Measurements from ENCODE around the gene MATCAP1. TPM values are rescaled to one million over a fixed set of nuclear protein-coding genes. Genes with fewer than 3 reads are reported as not detected.
A peak's percentile ranks its signal among the peaks of the same experiment; 100 is the strongest.

Gene MATCAP1
- total RNA-seq, 5 donors from 2014 or later (not counting 1 experiment from before 2014, with no cell fraction given): 11.3 to 16.5 (median 14.8) TPM

DNA sequence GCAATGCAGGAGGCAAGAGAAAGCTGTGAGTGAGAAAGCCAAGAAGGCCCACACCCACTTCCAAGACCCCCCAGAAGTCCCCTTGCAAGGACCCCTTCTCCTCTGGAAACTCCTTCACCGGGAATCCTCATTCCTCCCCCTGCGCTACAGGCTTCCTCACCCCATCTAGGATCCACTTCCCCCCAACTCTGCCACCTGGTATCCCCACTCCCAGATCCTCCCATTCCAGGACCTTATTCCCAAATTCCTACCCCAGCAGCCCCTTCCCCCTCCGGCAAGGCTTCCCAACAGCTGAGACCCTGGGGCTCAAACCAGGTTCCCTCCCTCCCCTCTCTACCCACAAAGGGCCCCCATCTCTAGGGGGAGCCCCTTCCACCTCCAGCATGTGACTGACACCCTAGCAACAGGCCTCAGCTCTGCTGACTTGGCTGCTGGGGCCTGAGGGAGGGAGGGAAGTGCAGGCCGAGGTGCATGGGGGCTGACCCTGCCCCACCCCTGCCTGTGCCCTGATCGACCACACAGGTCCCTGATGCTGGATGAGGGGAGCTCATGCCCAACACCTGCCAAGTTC, 17.1 kb downstream of the MATCAP1 start:
- ChIA-PET CTCF (interaction anchor here in 1 of 2 donors (0.6 kb wide), 1 partner anchor 50 kb away, joined by 4 read pairs; no protein-coding TSS in a partner anchor), POLR2A (no interaction called here)
- 91% methylated on average over 2 of the region's 5 CpGs for WGBS (ENCODE audit: insufficient coverage)
- H3K4me3 ChIP-seq (ENCODE audit: control insufficient read depth in 1 of 2, extremely low read depth in 1 of 2, low read length in 1 of 2): no peak overlapping the region
- Mint-ChIP-seq H3K9me3 (no peaks in the 10 kb centered on the region), H3K4me1 (peaks cover 19 to 53% (median 26%) of the 10 kb centered on the region in 3 donors), H3K4me3 (peak overlapping the region in 1 of 3 donors; percentile 31), H3K27ac (no peak overlapping the region), H3K27me3 (peaks cover 48 to 71% of the 10 kb centered on the region in 2 donors), H3K36me3 (no peaks in the 10 kb centered on the region)
- peaks cover 15 to 64% of the 10 kb centered on the region in 2 experiments for H3K4me1 ChIP-seq (ENCODE audit: control insufficient read depth in 1 of 2, extremely low read depth in 1 of 2, insufficient read depth in 2 of 2, low read length in 2 of 2)
- H3K36me3 ChIP-seq (ENCODE audit: control insufficient read depth in 2 of 2, extremely low read depth in 1 of 2, insufficient read depth in 1 of 2, low read length in 1 of 2): no peaks in the 10 kb centered on the region
- no peak overlapping the region for H3K27ac ChIP-seq (ENCODE audit: low read length)
- ATAC-seq (replicated peaks in 1 of 4) (no peak), DNase-seq (no peak)
- H3K9me3 ChIP-seq: no peaks in the 10 kb centered on the region
- H3K27me3 ChIP-seq (replicated peaks in 1 of 2; ENCODE audit: control insufficient read depth in 2 of 2, extremely low read depth in 1 of 2, insufficient read depth in 2 of 2, low read length in 1 of 2): peaks cover 14 to 95% of the 10 kb centered on the region in 2 experiments

DNA sequence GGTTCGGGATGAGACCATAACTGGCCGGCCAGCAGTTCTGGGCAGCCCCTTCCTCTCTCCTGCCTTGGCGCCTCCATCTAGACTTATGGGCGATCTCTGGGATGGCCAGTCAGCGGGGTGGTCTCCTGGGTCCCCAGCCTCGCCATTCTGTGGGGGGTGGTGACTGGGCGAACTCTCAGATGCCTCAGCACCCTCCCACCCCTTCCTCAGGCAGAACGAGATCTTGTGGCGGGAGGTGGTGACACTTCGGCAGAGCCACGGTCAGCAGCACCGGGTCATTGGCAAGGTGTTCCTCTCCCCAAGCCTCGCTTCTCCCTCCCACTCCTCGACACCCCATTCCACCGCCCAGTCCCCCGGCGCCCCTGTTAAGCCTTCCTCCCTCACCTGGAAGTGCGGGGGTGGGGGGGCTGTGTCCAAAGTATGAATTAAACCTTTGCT, 17.6 kb downstream of the MATCAP1 start:
- peaks cover 43 to 66% of the 10 kb centered on the region in 2 donors for H3K27me3 Mint-ChIP-seq
- Histone ChIP-seq H3K4me1 (ENCODE audit: control insufficient read depth in 1 of 2, extremely low read depth in 1 of 2, insufficient read depth in 2 of 2, low read length in 2 of 2) (peaks cover 17 to 70% of the 10 kb centered on the region in 2 experiments), H3K4me3 (ENCODE audit: control insufficient read depth in 1 of 2, extremely low read depth in 1 of 2, low read length in 1 of 2) (no peak overlapping the region), H3K27ac (ENCODE audit: low read length) (no peak overlapping the region), H3K36me3 (ENCODE audit: control insufficient read depth in 2 of 2, extremely low read depth in 1 of 2, insufficient read depth in 1 of 2, low read length in 1 of 2) (no peaks in the 10 kb centered on the region), H3K27me3 (replicated peaks in 1 of 2; ENCODE audit: control insufficient read depth in 2 of 2, extremely low read depth in 1 of 2, insufficient read depth in 2 of 2, low read length in 1 of 2) (peaks cover 11 to 95% of the 10 kb centered on the region in 2 experiments), H3K9me3 (no peaks in the 10 kb centered on the region)
- H3K36me3 Mint-ChIP-seq: no peaks in the 10 kb centered on the region
- H3K9me3 Mint-ChIP-seq: no peaks in the 10 kb centered on the region
- peaks cover 19 to 51% (median 29%) of the 10 kb centered on the region in 3 donors for H3K4me1 Mint-ChIP-seq
- ChIA-PET CTCF (no interaction called here), POLR2A (no interaction called here)
- ATAC-seq (replicated peaks in 1 of 4) (no peak), DNase-seq (no peak)
- 8% methylated on average over 2 of the region's 18 CpGs for WGBS (ENCODE audit: insufficient coverage)
- peak overlapping the region in 1 of 3 donors; percentile 31 for H3K4me3 Mint-ChIP-seq
- H3K27ac Mint-ChIP-seq: no peak overlapping the region

DNA sequence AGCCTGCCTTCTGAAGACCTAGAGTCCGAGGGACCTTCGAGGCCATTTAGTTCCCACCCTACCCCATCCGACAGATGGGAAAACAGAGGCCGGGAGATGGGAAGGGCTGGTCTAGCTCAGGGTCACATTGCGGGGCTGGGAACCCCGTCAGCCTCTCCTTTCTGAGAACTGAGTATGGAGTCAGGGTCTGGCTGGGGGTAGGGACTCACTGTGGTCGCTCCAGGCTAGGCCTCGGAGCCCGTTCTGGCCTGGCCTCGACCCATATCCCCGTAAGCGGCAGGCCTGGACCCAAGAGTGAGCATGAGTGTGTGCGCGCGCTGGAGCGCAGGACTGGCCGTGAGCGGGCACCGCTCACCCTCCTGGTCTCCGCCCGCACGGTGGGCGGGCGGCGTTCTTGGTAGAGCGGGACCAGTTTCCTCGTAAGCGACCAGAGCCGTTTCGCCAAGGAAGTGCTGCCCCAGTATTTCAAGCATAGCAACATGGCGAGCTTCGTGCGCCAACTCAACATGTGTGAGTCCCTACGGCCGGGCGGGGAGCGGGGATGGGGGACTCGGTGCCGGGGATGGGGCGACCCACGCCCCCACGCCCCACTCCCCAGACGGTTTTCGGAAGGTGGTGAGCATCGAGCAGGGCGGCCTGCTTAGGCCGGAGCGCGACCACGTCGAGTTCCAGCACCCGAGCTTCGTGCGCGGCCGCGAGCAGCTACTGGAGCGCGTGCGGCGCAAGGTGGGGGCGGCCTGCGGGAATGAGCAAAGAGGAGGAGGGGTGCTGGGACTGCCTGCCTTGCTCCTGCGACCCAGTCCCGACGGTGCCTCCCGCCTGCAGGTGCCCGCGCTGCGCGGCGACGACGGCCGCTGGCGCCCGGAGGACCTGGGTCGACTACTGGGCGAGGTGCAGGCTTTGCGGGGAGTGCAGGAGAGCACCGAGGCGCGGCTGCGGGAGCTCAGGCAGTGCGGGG, 18.4 kb downstream of the MATCAP1 start:
- no peak overlapping the region for H3K27ac ChIP-seq (ENCODE audit: low read length)
- peaks cover 15 to 71% of the 10 kb centered on the region in 2 experiments for H3K4me1 ChIP-seq (ENCODE audit: control insufficient read depth in 1 of 2, extremely low read depth in 1 of 2, insufficient read depth in 2 of 2, low read length in 2 of 2)
- H3K27me3 Mint-ChIP-seq: peaks cover 40 to 64% of the 10 kb centered on the region in 2 donors
- peaks cover 8 to 95% of the 10 kb centered on the region in 2 experiments for H3K27me3 ChIP-seq (replicated peaks in 1 of 2; ENCODE audit: control insufficient read depth in 2 of 2, extremely low read depth in 1 of 2, insufficient read depth in 2 of 2, low read length in 1 of 2)
- peak overlapping the region in 2 of 3 donors; percentile 17 to 60 for H3K4me3 Mint-ChIP-seq
- H3K4me3 ChIP-seq (ENCODE audit: control insufficient read depth in 1 of 2, extremely low read depth in 1 of 2, low read length in 1 of 2): peak overlapping the region in 1 of 2 donors; percentile 44
- no peak for DNase-seq
- no peak overlapping the region for H3K27ac Mint-ChIP-seq
- WGBS (ENCODE audit: insufficient coverage): 9% methylated on average over 67 of the region's 85 CpGs
- H3K9me3 ChIP-seq: no peaks in the 10 kb centered on the region
- H3K36me3 ChIP-seq (ENCODE audit: control insufficient read depth in 2 of 2, extremely low read depth in 1 of 2, insufficient read depth in 1 of 2, low read length in 1 of 2): no peaks in the 10 kb centered on the region
- ChIA-PET POLR2A (no interaction called here), CTCF (interaction anchor here in 1 of 2 donors (0.6 kb wide), 2 partner anchors 13 to 29 kb away, joined by 4 to 7 read pairs; no protein-coding TSS in a partner anchor)
- H3K36me3 Mint-ChIP-seq: no peaks in the 10 kb centered on the region
- no peaks in the 10 kb centered on the region for H3K9me3 Mint-ChIP-seq
- peaks cover 22 to 50% (median 35%) of the 10 kb centered on the region in 3 donors for H3K4me1 Mint-ChIP-seq
- no peak for ATAC-seq (replicated peaks in 1 of 4)

DNA sequence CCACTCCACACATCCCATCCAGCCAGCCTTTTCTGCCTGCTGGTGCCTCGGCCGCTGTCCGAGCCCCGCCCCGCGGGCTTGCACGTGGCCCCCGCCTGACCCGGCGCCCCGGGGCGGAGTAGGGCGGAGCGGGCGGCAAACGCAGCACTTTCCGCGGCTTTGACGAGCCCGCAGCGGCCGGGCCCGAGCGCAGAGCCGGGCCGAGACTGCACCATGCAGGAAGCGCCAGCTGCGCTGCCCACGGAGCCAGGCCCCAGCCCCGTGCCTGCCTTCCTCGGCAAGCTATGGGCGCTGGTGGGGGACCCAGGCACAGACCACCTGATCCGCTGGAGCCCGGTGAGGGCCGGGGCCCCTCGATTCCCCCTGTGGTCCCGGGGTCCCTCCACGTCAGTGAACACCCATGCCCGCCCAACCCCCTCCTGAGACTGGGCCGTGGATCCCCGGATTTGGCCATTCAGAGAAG, 19.1 kb downstream of the MATCAP1 start, which contains the start of gene HSF4:
HSF4 (plus strand) TSS at position 147 of the 463 bp plus-strand sequence; CDS start at position 214, 67 bp downstream.
- ATAC-seq (replicated peaks in 1 of 4) (no peak), DNase-seq (no peak)
- no peaks in the 10 kb centered on the region for H3K9me3 ChIP-seq
- H3K4me3 Mint-ChIP-seq: peak within 1 kb of the TSS; percentile 41 to 87 (median 58)
- no peaks in the 10 kb centered on the region for H3K9me3 Mint-ChIP-seq
- ChIA-PET POLR2A (no interaction called here), CTCF (no interaction called here)
- H3K27me3 ChIP-seq (replicated peaks in 1 of 2; ENCODE audit: control insufficient read depth in 2 of 2, extremely low read depth in 1 of 2, insufficient read depth in 2 of 2, low read length in 1 of 2): peaks cover 8 to 89% of the 10 kb centered on the region in 2 experiments
- no peak within 1 kb of the TSS for H3K27ac Mint-ChIP-seq
- H3K36me3 ChIP-seq (ENCODE audit: control insufficient read depth in 2 of 2, extremely low read depth in 1 of 2, insufficient read depth in 1 of 2, low read length in 1 of 2): no peaks in the 10 kb centered on the region
- 2% methylated on average over 33 of the region's 41 CpGs for WGBS (ENCODE audit: insufficient coverage)
- H3K27me3 Mint-ChIP-seq: peaks cover 34 to 59% of the 10 kb centered on the region in 2 donors
- H3K4me3 ChIP-seq (ENCODE audit: control insufficient read depth in 1 of 2, extremely low read depth in 1 of 2, low read length in 1 of 2): peak within 1 kb of the TSS; percentile 20 to 62
- peaks cover 16 to 68% of the 10 kb centered on the region in 2 experiments for H3K4me1 ChIP-seq (ENCODE audit: control insufficient read depth in 1 of 2, extremely low read depth in 1 of 2, insufficient read depth in 2 of 2, low read length in 2 of 2)
- H3K27ac ChIP-seq (ENCODE audit: low read length): no peak within 1 kb of the TSS
- H3K36me3 Mint-ChIP-seq: no peaks in the 10 kb centered on the region
- H3K4me1 Mint-ChIP-seq: peaks cover 18 to 46% (median 31%) of the 10 kb centered on the region in 3 donors

DNA sequence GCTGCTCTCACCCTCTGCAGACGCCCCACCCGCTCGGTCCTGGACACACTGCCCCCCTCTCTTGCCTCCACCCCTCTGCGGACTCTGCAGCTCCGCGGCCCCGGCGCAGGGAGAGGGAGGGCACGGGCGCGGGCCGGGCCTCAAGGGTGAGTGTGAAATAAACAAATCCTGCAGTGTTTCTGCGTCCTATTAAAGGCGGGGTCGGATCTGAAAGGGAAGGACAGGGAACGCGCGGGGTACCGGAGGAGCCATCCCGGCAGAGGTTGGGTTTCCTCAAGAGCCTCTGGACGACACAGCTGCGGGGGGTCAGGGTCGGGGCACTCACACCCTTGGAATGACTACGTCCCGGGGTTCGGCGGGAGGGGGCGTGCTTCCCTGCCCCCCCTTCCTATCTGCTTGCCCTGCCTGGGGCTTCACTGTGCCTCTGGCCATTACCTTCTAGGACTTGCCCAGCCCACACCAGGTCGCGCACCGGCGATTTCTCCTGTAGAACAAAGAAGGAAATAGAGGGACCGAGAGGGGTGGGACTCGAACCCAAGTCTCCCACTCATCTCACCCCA, 19.7 kb downstream of the MATCAP1 start:
- Mint-ChIP-seq H3K4me3 (peak overlapping the region; percentile 41 to 87 (median 43)), H3K4me1 (peaks cover 17 to 43% (median 26%) of the 10 kb centered on the region in 3 donors), H3K27ac (no peak overlapping the region), H3K9me3 (no peaks in the 10 kb centered on the region), H3K27me3 (peaks cover 29 to 56% of the 10 kb centered on the region in 2 donors), H3K36me3 (no peaks in the 10 kb centered on the region)
- Histone ChIP-seq H3K4me1 (ENCODE audit: control insufficient read depth in 1 of 2, extremely low read depth in 1 of 2, insufficient read depth in 2 of 2, low read length in 2 of 2) (peaks cover 18 to 68% of the 10 kb centered on the region in 2 experiments), H3K36me3 (ENCODE audit: control insufficient read depth in 2 of 2, extremely low read depth in 1 of 2, insufficient read depth in 1 of 2, low read length in 1 of 2) (no peaks in the 10 kb centered on the region), H3K9me3 (no peaks in the 10 kb centered on the region), H3K4me3 (ENCODE audit: control insufficient read depth in 1 of 2, extremely low read depth in 1 of 2, low read length in 1 of 2) (peak overlapping the region; percentile 20 to 62), H3K27me3 (replicated peaks in 1 of 2; ENCODE audit: control insufficient read depth in 2 of 2, extremely low read depth in 1 of 2, insufficient read depth in 2 of 2, low read length in 1 of 2) (peaks cover 6 to 84% of the 10 kb centered on the region in 2 experiments), H3K27ac (ENCODE audit: low read length) (no peak overlapping the region)
- ATAC-seq (replicated peaks in 1 of 4) (no peak), DNase-seq (no peak)
- 3% methylated on average over 21 of the region's 34 CpGs for WGBS (ENCODE audit: insufficient coverage)
- ChIA-PET POLR2A (no interaction called here), CTCF (no interaction called here)

Data from T-cell (primary cell).